OCI-LY7 (cell line): ENCODE data around the gene TTC34. TPM values are rescaled to one million over a fixed set of nuclear protein-coding genes. Genes with fewer than 3 reads are reported as not detected.
A peak's percentile ranks its signal among the peaks of the same experiment; 100 is the strongest.

Experiments used
- BruUV-seq: library from RNA; stranded (reverse); fragments of 400-500 nt; replicated peaks from 2 replicates; lab custom pipeline; 2021; lab: Mats Ljungman, UMichigan
- CTCF ChIA-PET: fragments of 300-600 bp; sonication (Branson Sonifier 250); formaldehyde crosslinking; loops from one replicate; lab custom pipeline; 2022; ENCODE audit warnings: antibody characterized with exemption; ENCODE audit not compliant: unreplicated experiment; lab: Charles Lee
- POLR2A ChIA-PET: fragments of 300-600 bp; sonication (Branson Sonifier 250); formaldehyde crosslinking; loops from one replicate; lab custom pipeline; 2022; ENCODE audit warnings: antibody characterized with exemption; lab: Charles Lee
- DNase-seq: peaks from one replicate; pipeline ENCODE4 v3.0.0-alpha.2; 2015; ENCODE audit warnings: low spot score
- H2AFZ ChIP-seq: fragments of 200-600 bp; sonication (generic), shearing (Covaris generic); 2 replicates; pipeline ENCODE4 v1.6.1; 2014; ENCODE audit warnings: mild to moderate bottlenecking, antibody characterized with exemption, low read length, moderate library complexity
- H3K27ac ChIP-seq: fragments of 200-600 bp; sonication (generic); 2 replicates; pipeline ENCODE4 v1.5.1; 2014; ENCODE audit warnings: mixed run types, low read depth, mild to moderate bottlenecking, moderate library complexity, low read length, inconsistent platforms; ENCODE audit not compliant: poor library complexity, severe bottlenecking
- H3K36me3 ChIP-seq: fragments of 200-600 bp; sonication (generic); 2 replicates; pipeline ENCODE4 v1.6.1; 2014; ENCODE audit warnings: mild to moderate bottlenecking, antibody characterized with exemption, low read length, moderate library complexity, mixed read lengths; ENCODE audit not compliant: insufficient read depth
- H3K4me1 ChIP-seq: fragments of 200-600 bp; sonication (generic); 2 replicates; pipeline ENCODE4 v1.5.1; 2014; ENCODE audit warnings: mild to moderate bottlenecking, low read length; ENCODE audit not compliant: insufficient read depth, poor library complexity, severe bottlenecking
- H3K4me2 ChIP-seq: fragments of 200-600 bp; sonication (generic); 2 replicates; pipeline ENCODE4 v1.6.1; 2014; ENCODE audit warnings: mild to moderate bottlenecking, low read length
- H3K4me3 ChIP-seq: fragments of 200-600 bp; sonication (generic); 2 replicates; pipeline ENCODE4 v1.5.1; 2014; ENCODE audit warnings: mild to moderate bottlenecking, low read depth, low read length; ENCODE audit not compliant: poor library complexity, severe bottlenecking
- H3K79me2 ChIP-seq: fragments of 200-600 bp; sonication (generic); 2 replicates; pipeline ENCODE4 v1.6.1; 2016; ENCODE audit warnings: low read depth, mild to moderate bottlenecking, low read length, moderate library complexity, mixed read lengths; ENCODE audit not compliant: insufficient read depth
- H3K9me2 ChIP-seq: fragments of 200-600 bp; sonication (generic); 2 replicates; pipeline ENCODE4 v1.6.1; 2016; ENCODE audit warnings: mild to moderate bottlenecking, low read length, mixed read lengths; ENCODE audit not compliant: insufficient read depth
- H3K9me3 ChIP-seq: fragments of 200-600 bp; sonication (generic); 2 replicates; pipeline ENCODE4 v1.6.1; 2014; ENCODE audit warnings: mild to moderate bottlenecking, mixed run types, low read length, mixed read lengths
- H4K20me1 ChIP-seq: fragments of 200-600 bp; sonication (generic); 2 replicates; pipeline ENCODE4 v1.6.1; 2014; ENCODE audit warnings: mild to moderate bottlenecking, antibody characterized with exemption, low read length, moderate library complexity, mixed read lengths; ENCODE audit not compliant: insufficient read depth
- CTCF ChIP-seq: fragments of 200-600 bp; sonication (generic); conservative IDR thresholded peaks from 2 replicates; pipeline ENCODE4 v1.5.1; 2014; ENCODE audit warnings: mild to moderate bottlenecking, antibody characterized with exemption, low read length, moderate library complexity, mixed read lengths
- EZH2phosphoT487 ChIP-seq: fragments of 200-600 bp; sonication (generic); IDR thresholded peaks from 2 replicates; pipeline ENCODE4 v1.6.1; 2018; ENCODE audit warnings: low read depth, borderline replicate concordance, mild to moderate bottlenecking, mixed run types, antibody characterized with exemption, low read length, moderate library complexity, mixed read lengths
- intact Hi-C: fragments of 100-400 bp; cut with micrococcal nuclease; formaldehyde crosslinking; loops from one replicate; pipeline ENCODE4 v1.10.0; 2022; ENCODE audit not compliant: unreplicated experiment
- total RNA-seq, 2 experiments: library from RNA; depleted of rRNA in 1 of 2; stranded (reverse); fragments of >200 nt in 1 of 2; shearing (Covaris generic) in 1 of 2; gene quantifications; 2 replicates each; pipeline ENCODE4 v1.2.3, GENCODE V29; 2014 to 2022

TTC34 gene
- total RNA-seq, 2 experiments from 2014 or later = 1.1 to 2.2 TPM

GRCh38 chr1:2787163-2787911 is 14.2 kb downstream of the TTC34 start:
- Histone ChIP-seq H3K9me3 (no peaks in the 10 kb centered on the region), H3K4me2 (no peak overlapping the region), H3K27ac (no peak overlapping the region), H4K20me1 (no peaks in the 10 kb centered on the region), H3K9me2 (no peaks in the 10 kb centered on the region), H2AFZ (no peak overlapping the region), H3K4me3 (no peak overlapping the region), H3K4me1 (no peaks in the 10 kb centered on the region), H3K79me2 (no peaks in the 10 kb centered on the region), H3K36me3 (no peaks in the 10 kb centered on the region)
- intact Hi-C loops = no loop called here
- ChIA-PET CTCF (no interaction called here), POLR2A (interaction anchor here (0.6 kb wide), 1 partner anchor 904 kb away, joined by 5 read pairs; no protein-coding TSS in a partner anchor)
- BruUV-seq = no TSS peak
- TF ChIP-seq EZH2phosphoT487 (no peak), CTCF (no peak)
- no peak for DNase-seq

- POLR2A ChIA-PET = interaction anchor here (0.6 kb wide), 1 partner anchor 903 kb away, joined by 5 read pairs; no protein-coding TSS in a partner anchor
- H3K4me3 ChIP-seq = no peak overlapping the region
- no peak overlapping the region for H3K27ac ChIP-seq
- H3K4me1 ChIP-seq = no peaks in the 10 kb centered on the region
- TF ChIP-seq CTCF = peak; percentile 88
- no peak for TF ChIP-seq EZH2phosphoT487
- BruUV-seq = no TSS peak
- H3K79me2 ChIP-seq = no peaks in the 10 kb centered on the region
- no peaks in the 10 kb centered on the region for H3K9me2 ChIP-seq
- H3K36me3 ChIP-seq = no peaks in the 10 kb centered on the region
- H4K20me1 ChIP-seq = no peaks in the 10 kb centered on the region
- CTCF ChIA-PET = no interaction called here
- H2AFZ ChIP-seq = no peak overlapping the region
- intact Hi-C loops = no loop called here
- H3K9me3 ChIP-seq = peaks cover 5% of the 10 kb centered on the region; the same call in 1 of the 2 replicates
- DNase-seq = peak; percentile 53
- H3K4me2 ChIP-seq = no peak overlapping the region
Observed at GRCh38 chr1:2786329-2787162, 14.9 kb downstream of the TTC34 start.
